Astrocyte of the spinal cord (primary cell): ENCODE data around the gene SLC39A3.

Experiments used
- DNase-seq: peaks from one replicate; pipeline ENCODE4 v3.0.0; 2011; ENCODE audit warnings: low read depth, low spot score
- H3K4me3 ChIP-seq: 2 replicates; pipeline ENCODE4 v1.5.1; 2011; ENCODE audit warnings: low read depth, mild to moderate bottlenecking, low read length, moderate library complexity
- in situ Hi-C: cut with HindIII; loops from 2 replicates; pipeline ENCODE4 v1.10.0; 2017; ENCODE audit warnings: low sequenced_read_pairs
- TF ChIP-seq, protein P1 (sequence below): IDR thresholded peaks from 2 replicates; pipeline ENCODE4 v1.5.1; 2012; ENCODE audit warnings: low read depth, mild to moderate bottlenecking, low read length, inconsistent platforms

The SLC39A3 gene

DNA sequence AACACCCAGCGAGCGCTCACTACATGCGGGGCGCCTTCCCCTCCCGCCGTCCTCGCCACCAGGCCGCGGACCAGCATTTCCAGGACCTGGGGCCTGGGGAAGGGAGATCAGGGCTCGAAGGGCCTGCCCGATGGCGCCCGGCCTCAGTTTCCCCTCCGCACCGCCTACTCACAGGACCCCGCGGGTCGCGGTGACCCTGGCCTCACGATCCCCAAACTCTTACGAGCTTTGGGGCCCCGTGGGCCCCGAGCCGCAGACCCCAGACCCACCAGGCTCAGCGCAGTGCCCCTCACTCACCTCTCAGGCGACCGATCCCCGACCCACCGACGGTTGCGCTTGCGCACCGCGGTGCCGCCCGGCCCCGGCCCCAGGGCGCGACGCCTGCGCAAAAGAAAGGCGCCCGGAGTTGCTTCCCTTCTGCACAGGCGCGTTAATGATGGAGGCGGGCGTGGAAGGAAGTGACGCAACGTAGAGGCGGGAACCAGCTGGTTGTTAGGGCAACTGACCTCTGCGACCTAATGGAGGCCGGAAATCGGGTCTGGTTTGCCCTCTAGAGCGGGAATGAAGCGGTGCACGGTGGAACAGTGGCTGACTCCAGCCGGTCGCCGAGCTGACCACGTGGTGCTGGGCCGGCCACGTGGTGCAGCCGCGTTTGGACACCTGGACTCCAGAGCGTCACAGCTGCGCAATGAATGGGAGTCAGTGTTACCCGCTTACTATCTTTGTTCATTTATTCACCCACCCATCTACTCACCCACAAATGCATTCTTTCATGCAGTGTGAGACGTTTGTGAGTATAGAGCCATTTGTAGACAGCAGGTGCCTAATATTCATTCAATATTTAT lies 43.3 kb upstream of the SLC39A3 start, which contains the start of gene SGTA:
TSS of gene SGTA (minus strand) at position 338 of the 845 bp plus-strand sequence. CDS start 14,205 bp downstream, outside the sequence.
- in situ Hi-C loops = no loop called here
- peak; percentile 99 for DNase-seq
- peak within 1 kb of the TSS; percentile 100 for H3K4me3 ChIP-seq
- TF ChIP-seq, protein P1, sequence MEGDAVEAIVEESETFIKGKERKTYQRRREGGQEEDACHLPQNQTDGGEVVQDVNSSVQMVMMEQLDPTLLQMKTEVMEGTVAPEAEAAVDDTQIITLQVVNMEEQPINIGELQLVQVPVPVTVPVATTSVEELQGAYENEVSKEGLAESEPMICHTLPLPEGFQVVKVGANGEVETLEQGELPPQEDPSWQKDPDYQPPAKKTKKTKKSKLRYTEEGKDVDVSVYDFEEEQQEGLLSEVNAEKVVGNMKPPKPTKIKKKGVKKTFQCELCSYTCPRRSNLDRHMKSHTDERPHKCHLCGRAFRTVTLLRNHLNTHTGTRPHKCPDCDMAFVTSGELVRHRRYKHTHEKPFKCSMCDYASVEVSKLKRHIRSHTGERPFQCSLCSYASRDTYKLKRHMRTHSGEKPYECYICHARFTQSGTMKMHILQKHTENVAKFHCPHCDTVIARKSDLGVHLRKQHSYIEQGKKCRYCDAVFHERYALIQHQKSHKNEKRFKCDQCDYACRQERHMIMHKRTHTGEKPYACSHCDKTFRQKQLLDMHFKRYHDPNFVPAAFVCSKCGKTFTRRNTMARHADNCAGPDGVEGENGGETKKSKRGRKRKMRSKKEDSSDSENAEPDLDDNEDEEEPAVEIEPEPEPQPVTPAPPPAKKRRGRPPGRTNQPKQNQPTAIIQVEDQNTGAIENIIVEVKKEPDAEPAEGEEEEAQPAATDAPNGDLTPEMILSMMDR = peak; percentile 38

DNA sequence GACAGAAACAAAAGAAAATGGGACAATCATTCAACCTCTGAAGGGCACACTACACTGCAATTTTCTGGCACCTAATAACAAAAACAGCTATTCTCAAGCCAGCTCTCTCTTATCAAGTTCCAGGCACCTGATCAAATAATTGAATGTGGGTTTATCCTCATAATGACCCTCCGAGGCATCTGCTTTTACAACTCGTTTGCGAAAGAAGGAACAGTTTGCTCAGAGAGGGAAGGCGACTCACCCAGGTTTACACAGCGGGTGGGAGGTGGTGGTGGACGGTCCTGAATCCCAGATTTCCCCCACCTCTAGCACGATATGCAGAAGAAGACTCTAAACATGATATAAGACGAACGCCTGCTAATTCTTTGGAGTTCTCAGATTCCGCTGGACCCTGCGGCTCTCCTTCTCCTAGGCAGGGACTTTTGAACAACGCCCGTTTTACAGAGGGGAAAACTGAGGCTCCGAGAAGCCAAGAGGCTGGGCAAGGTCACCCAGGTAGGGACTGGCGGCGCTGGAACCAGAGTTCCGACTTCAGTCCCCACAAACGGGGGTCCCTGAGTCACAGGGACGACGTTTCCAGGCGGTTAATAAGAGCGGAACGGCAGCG lies 42.6 kb upstream of the SLC39A3 start:
- TF ChIP-seq, protein P1 = no peak
- peak overlapping the region; percentile 100 for H3K4me3 ChIP-seq
- in situ Hi-C loops = no loop called here
- DNase-seq = no peak

DNA sequence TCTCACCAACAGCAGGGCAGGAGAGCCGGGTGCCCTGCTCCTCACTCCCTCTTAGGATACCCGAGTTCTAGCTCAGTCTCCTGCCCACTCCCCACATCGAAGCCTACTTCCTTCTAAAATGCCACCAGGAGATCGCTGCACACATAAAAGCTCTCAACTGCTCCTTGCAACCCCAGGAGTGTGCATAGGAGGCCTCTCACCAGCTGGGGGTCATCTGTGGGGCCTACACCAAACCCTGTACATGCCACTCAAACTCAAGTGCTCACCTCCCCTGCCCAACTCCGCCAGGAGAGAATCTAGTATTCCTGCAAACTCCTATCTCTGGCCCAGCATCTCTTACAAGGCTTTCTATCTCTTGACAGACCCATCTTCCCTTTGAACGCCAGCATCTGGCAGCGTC lies 40.5 kb upstream of the SLC39A3 start:
- in situ Hi-C loops = no loop called here
- TF ChIP-seq, protein P1 = no peak
- DNase-seq = no peak
- no peak overlapping the region for H3K4me3 ChIP-seq

DNA sequence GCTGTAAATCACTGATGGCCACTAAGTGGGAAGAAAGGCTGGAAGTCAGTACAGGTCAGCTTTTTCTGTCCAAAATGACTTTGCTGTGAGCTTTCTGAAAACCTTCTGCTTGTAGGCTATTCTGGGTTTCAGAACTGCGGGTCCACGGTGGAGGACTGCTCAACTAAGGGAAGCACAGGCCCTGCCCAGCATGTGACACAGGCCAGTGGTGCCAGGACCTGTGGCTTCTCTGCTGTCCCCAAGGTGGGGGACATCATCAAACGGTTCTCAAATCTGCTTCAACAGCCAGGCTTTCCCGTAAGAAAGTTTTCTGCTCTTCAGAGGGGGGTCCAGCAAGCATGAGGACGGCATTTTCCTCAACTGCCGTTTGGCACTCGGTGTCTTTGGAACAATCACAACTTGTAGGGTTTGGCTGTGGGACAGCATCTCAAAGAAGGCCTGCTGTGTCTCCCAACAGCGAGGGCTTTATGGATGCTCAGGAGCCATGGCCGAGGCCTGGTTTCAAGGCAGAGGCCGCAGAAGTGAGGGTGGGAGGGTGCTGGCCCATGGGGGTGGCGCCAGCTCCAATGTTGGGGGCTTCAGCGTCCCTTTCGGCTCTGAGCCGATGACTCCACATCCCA lies 39.4 kb upstream of the SLC39A3 start:
- in situ Hi-C loops = no loop called here
- TF ChIP-seq, protein P1 = no peak
- H3K4me3 ChIP-seq = no peak overlapping the region
- no peak for DNase-seq

DNA sequence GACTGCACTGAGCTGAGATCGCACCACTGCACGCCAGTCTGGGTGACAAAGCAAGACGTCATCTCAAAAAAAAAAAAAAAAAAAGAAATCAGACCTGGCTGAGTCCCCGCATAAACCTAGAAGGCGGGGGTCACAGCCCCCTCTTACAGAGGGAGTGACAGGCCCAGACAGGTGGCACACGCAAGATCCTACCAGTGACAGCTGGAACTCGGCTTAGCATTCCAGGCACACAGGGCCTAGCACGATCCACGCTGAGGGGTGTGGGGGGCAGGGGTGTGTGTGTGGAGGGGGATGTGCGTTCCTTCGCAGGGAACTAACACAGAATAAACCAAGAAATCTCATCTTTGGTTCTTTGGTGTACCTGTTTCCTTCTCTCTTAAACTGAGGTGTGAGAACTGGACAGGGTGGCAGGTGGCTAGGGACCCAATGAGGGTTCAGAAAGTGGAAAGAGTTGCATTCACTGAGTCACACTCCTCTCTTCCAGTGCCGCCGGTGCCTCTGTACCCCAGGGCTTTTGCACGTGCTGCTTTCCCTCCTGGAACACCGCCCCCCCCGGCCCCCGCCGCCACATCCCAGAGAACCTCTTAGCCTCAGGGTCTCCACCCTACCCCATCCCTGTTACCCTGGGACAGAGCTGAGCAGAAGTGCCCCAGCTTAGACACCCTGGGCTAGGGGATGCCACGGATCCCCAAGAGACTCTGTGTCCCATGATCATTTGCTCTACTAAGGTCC lies 38.3 kb upstream of the SLC39A3 start:
- TF ChIP-seq, protein P1 = no peak
- H3K4me3 ChIP-seq = no peak overlapping the region
- DNase-seq = no peak
- in situ Hi-C loops = no loop called here
